HG03135 (cell line): Measurements from ENCODE around the gene ADAMTSL3.

Source experiments
- ATAC-seq: cut with Tn5 transposase; IDR thresholded peaks from one replicate; pipeline ENCODE4 v1.9.1; 2021; ENCODE audit warnings: mild to moderate bottlenecking, moderate library complexity; ENCODE audit not compliant: unreplicated experiment

Gene ADAMTSL3

GRCh38 chr15:83855956-83856355, 202.0 kb downstream of the ADAMTSL3 start:
- ATAC-seq: no peak

GRCh38 chr15:83858820-83859505, 205.0 kb downstream of the ADAMTSL3 start:
- ATAC-seq: no peak

DNA sequence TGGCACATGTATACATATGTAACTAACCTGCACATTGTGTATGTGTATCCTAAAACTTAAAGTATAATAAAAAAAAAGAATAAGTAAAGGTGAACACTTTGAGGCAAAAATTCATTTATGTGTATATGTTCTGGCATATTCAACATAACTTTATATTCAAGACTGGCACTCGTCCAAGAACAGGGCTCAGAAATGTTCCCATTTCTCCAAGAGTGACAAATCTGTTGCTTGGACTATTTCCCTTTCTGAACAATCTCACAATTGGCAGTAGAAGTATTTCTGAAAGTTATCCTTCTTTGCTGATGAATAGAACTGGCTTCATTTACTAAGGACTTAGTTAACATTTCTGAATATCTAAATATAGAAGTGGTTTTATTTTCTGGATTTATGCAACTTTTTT, 212.8 kb downstream of the ADAMTSL3 start:
- no peak for ATAC-seq

GRCh38 chr15:83869341-83869740, 215.4 kb downstream of the ADAMTSL3 start:
- no peak for ATAC-seq

DNA sequence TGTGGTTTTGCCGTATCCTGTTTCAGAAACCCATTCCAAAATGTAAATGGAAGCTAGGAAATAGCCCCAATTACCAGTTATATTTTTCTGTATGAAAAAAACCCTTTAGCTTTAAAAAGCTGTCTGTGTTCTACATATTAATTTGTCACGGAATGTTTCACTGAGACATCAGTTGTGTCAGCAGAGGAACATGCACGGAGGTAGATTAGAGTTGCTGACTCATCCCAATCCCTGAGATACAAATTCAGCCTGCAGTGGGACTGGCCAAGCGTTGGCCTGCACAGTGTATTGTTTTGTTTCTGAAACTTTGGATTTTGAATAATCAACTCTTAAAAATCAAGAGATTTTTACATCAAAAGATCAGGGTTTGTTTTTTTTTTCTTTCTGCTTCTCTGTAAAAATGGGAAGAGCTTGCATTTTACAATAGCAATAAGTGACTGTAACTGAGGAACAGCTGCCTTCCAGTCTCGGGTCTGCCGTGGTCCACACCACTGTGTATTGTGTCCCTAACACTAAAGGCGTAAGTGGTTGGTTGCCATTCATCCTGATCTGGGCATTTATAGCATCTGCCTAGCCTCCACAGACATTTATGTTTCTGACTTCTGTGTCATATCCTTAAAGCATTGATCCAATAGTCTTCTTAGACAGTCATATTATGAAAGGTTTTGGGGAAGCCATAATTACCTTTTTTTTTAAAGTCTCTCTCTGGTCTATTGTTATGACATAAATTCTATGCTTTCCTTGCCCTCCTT, 218.1 kb downstream of the ADAMTSL3 start:
- ATAC-seq: no peak

DNA sequence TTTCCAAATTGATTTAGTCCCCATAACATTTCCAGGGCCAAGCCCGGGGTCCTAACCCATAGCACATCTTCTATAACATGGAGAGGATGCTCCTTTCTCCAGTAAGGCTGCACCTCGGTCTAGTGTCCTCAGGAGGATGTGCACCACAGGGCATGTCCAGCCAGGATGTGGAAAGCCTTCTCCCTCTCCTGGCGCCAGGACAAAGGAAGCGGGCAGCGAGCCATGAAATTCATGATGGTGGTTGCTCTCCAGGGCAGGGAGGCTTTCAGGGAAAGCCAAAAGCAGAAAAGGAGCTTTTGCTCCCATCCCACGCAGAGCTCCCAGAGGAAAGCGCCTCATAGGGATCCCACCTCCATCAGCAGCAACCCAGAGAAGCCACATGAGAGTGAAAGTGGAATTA, 220.0 kb downstream of the ADAMTSL3 start:
- ATAC-seq: no peak

DNA sequence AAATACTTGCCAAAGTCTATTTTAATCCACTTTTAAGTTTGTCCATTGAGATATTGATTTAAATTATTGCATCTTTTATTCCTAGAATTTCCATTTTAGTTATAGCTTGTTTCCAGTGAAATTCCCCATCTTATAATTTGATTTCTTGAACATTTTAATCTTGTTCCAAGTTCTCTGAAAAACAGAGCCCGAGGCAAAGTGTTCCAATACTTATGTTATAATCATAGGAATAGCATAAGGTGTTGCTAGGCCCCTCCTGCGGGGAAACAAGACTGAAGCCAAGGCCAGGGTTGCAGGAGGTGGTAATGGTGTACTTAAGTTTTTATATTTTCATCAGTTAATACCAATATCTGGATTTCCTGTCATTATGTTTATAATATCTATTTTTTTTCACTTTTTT, 226.6 kb downstream of the ADAMTSL3 start:
- ATAC-seq: no peak

GRCh38 chr15:83881156-83881555, 227.2 kb downstream of the ADAMTSL3 start:
- no peak for ATAC-seq

GRCh38 chr15:83886321-83886720, 232.4 kb downstream of the ADAMTSL3 start:
- no peak for ATAC-seq

- ATAC-seq: no peak
These were observed 233.5 kb downstream of the ADAMTSL3 start for GRCh38 chr15:83887404-83887803.

DNA sequence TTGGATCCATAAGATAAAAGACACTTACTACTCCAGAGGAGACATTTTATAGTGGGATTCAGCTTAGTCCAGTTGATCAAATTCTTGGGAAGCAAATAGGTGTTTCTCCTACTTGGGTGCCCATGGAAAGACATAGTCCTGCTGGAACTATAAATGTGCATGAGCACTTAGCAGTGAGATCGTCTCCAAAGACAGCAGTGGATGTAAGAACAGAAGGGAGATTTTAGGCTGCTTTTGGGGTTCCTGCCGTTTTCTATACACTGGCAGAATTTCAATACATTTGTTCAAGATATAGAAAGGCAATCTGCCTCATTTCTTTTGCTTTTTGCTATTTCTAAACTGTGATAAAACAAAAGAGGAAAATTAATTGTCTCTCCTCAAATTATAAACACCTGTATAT, 234.0 kb downstream of the ADAMTSL3 start:
- no peak for ATAC-seq

GRCh38 chr15:83889995-83890394, 236.1 kb downstream of the ADAMTSL3 start:
- ATAC-seq: no peak

DNA sequence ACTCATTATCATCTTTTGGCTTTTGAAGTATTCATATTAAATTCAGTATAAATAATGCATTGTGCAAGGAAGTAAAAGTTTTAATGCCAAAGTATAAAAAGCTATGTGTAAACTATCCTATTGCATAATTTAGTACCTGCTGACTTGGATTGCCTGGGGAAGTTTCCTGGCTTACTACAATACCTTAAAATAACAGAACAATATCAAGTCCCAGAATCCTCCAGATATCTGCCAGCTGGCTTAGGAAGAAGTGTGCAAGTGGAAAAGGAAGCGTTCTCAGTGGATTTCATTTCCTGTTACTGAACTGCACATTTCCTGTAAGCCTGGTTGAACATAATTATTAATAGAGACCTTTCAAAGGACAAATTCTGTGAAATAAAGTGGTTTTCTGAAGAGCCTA, 236.7 kb downstream of the ADAMTSL3 start:
- ATAC-seq: no peak

DNA sequence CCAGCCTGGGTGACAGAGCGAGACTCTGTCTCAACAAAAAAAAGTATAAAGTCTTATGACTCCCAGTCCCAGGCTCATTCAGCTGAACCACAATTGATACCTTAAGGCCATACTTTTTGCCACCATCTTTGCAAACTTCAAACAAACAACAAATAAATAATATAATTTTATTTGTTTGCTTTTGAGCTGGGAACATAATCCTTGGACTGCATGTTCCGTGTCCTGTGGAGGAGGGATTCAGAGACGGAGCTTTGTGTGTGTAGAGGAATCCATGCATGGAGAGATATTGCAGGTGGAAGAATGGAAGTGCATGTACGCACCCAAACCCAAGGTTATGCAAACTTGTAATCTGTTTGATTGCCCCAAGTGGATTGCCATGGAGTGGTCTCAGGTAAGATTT, 238.6 kb downstream of the ADAMTSL3 start:
- no peak for ATAC-seq

GRCh38 chr15:83893308-83893707, 239.4 kb downstream of the ADAMTSL3 start:
- ATAC-seq: no peak

GRCh38 chr15:83897037-83897436, 243.1 kb downstream of the ADAMTSL3 start:
- no peak for ATAC-seq

GRCh38 chr15:83898361-83898760, 244.4 kb downstream of the ADAMTSL3 start:
- ATAC-seq: no peak

DNA sequence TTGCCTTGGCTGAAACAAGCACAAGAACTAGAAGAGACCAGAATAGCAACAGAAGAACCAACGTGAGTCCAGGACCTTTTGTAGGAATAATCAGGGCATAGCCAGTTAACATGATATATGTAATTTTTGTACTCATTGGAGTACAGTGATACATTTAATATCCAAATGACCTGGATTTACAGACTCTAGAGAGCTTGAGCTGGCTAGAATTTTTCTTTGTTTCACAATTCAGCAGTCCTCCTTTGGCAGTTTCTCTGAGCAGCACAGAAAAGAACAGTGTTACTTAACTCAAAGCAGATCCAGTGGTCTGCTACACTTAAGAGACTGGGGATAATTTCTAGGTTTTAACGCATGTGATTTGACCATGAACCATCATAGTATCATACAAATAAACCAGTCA, 245.7 kb downstream of the ADAMTSL3 start:
- no peak for ATAC-seq

GRCh38 chr15:83904107-83905040, 250.5 kb downstream of the ADAMTSL3 start:
- no peak for ATAC-seq

GRCh38 chr15:83905556-83906273, 251.8 kb downstream of the ADAMTSL3 start:
- no peak for ATAC-seq

DNA sequence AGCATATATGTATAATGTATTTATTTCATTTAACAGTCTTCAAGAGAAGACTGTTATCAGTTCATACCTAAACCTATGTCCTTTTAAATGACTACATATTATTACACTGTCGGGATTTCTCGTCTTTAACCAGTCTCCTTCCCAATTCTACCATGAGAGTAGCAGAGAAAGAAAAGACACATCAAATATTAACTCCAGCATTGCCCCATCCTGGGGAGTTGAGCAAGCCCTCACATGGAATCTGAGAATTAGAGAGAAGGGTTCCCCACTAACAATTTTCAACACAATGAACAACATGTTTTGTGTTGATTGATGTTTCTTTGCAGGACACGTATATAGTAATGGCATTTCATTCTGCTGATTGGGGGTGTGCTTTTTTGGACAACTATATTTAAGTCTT, 257.4 kb downstream of the ADAMTSL3 start:
- ATAC-seq: no peak
